Prostate gland (tissue), 2 donors: ENCODE data around the gene ZNF446. TPM values are rescaled to one million over a fixed set of nuclear protein-coding genes. Genes with fewer than 3 reads are reported as not detected.
"Not testable (repeated sequence)": the region's sequence is repeated elsewhere in the genome, so short reads cannot be mapped to it uniquely, and the experiment has no call there.

Source experiments
- DNase-seq: peaks from one replicate; pipeline ENCODE4 v3.0.0-alpha.2; 2019; ENCODE audit warnings: low spot score
- H3K27ac ChIP-seq, 2 donors: fragments of 200-600 bp; sonication (generic); 2 replicates each; pipeline ENCODE4 v1.5.1; 2017 to 2019
- H3K27me3 ChIP-seq: fragments of 200-600 bp; sonication (generic); replicated peaks from 2 replicates; pipeline ENCODE4 v1.5.1; 2019; ENCODE audit not compliant: insufficient read depth
- H3K36me3 ChIP-seq, 2 donors: fragments of 200-600 bp; sonication (generic); 1 replicate in 1 of 2; 2 replicates in 1 of 2; pipeline versions ENCODE4 v1.5.1 to v1.8.1; 2017 to 2019
- H3K4me1 ChIP-seq: fragments of 200-600 bp; sonication (generic); replicated peaks from 2 replicates; pipeline ENCODE4 v1.5.1; 2019
- H3K4me3 ChIP-seq, 2 donors: fragments of 200-600 bp; sonication (generic); 2 replicates each; pipeline ENCODE4 v1.5.1; 2017 to 2019
- H3K9me3 ChIP-seq: fragments of 200-600 bp; sonication (generic); 2 replicates; pipeline ENCODE4 v1.5.1; 2017
- CTCF ChIP-seq, 4 experiments: fragments of 200-600 bp in 2 of 4; fragments of 450-650 bp in 2 of 4; sonication (generic) in 2 of 4; IDR thresholded peaks; 1 replicate in 3 of 4; 2 replicates in 1 of 4; pipeline ENCODE4 v1.5.1; 2016 to 2019; ENCODE audit warnings: antibody characterized with exemption in 4 of 4, mild to moderate bottlenecking in 2 of 4, moderate library complexity in 2 of 4
- POLR2A ChIP-seq: fragments of 450-650 bp; IDR thresholded peaks from one replicate; pipeline ENCODE4 v1.6.1; 2016; ENCODE audit warnings: antibody characterized with exemption, mild to moderate bottlenecking
- POLR2AphosphoS5 ChIP-seq: sonication (generic); formaldehyde crosslinking; IDR thresholded peaks from one replicate; pipeline ENCODE4 v1.6.1; 2017; ENCODE audit warnings: antibody characterized with exemption
- WGBS: methylation state at CpG from one replicate; pipeline ENCODE4 v1.1.5; 2018; 5-methylcytosine and 5-hydroxymethylcytosine counted together
- intact Hi-C: fragments of 100-400 bp; cut with DNase I; formaldehyde crosslinking; loops from one replicate; pipeline ENCODE4 v1.14.2; 2022
- total RNA-seq, 2 donors: library from RNA; depleted of rRNA; stranded (reverse); fragments of >200 nt; gene quantifications; one replicate each; pipeline ENCODE4 v1.1.0, GENCODE V29; 2016

Gene ZNF446
- total RNA-seq, 2 donors from 2014 or later: 37.8 to 38.0 TPM

- H3K9me3 ChIP-seq: no peaks in the 10 kb centered on the region
- peaks cover 6% of the 10 kb centered on the region for H3K4me1 ChIP-seq
- H3K27me3 ChIP-seq: no peaks in the 10 kb centered on the region
- peak overlapping the region; percentile 71 to 96 for H3K4me3 ChIP-seq
- no peak for DNase-seq
- peaks cover 5 to 10% of the 10 kb centered on the region in 2 donors for H3K36me3 ChIP-seq
- H3K27ac ChIP-seq: peak overlapping the region; percentile 19 to 68
- WGBS: 32% methylated on average over 20 of the region's 20 CpGs
- TF ChIP-seq POLR2A: no peak
- TF ChIP-seq POLR2AphosphoS5: no peak
- no peak for TF ChIP-seq CTCF (IDR thresholded peaks at IDR 0.05)
- intact Hi-C loops: no loop called here
Observed at GRCh38 chr19:58466089-58466759, 9.9 kb upstream of the ZNF446 start.

- H3K27me3 ChIP-seq: no peaks in the 10 kb centered on the region
- peak within 1 kb of the TSS; percentile 68 to 72 for H3K27ac ChIP-seq
- no peaks in the 10 kb centered on the region for H3K9me3 ChIP-seq
- peaks cover 5 to 10% of the 10 kb centered on the region in 2 donors for H3K36me3 ChIP-seq
- TF ChIP-seq POLR2AphosphoS5: peak; percentile 99
- peak in 3 of 4 experiments; percentile 10 to 35 (median 27) for TF ChIP-seq CTCF (IDR thresholded peaks at IDR 0.05)
- TF ChIP-seq POLR2A: no peak
- peak; percentile 99 for DNase-seq
- H3K4me1 ChIP-seq: peaks cover 6% of the 10 kb centered on the region
- 0% methylated on average over 85 of the region's 92 CpGs for WGBS
- peak within 1 kb of the TSS; percentile 71 to 96 for H3K4me3 ChIP-seq
- intact Hi-C loops: no loop called here
Observed at GRCh38 chr19:58466760-58467589, 9.2 kb upstream of the ZNF446 start, which contains the start of gene ZNF324. Gene ZNF324, plus strand, starts transcription at chr19:58467080. Its CDS starts 2,106 bp downstream, at chr19:58469186.

GRCh38 chr19:58468216-58468839 is 7.8 kb upstream of the ZNF446 start:
- TF ChIP-seq POLR2AphosphoS5 (no peak), CTCF (IDR thresholded peaks at IDR 0.05) (no peak), POLR2A (no peak)
- H3K27me3 ChIP-seq: no peaks in the 10 kb centered on the region
- peaks cover 5 to 10% of the 10 kb centered on the region in 2 donors for H3K36me3 ChIP-seq
- intact Hi-C loops: no loop called here
- DNase-seq: no peak
- no peak overlapping the region for H3K27ac ChIP-seq
- peaks cover 6% of the 10 kb centered on the region for H3K4me1 ChIP-seq
- WGBS: 45% methylated on average over 5 of the region's 5 CpGs
- H3K4me3 ChIP-seq: no peak overlapping the region
- H3K9me3 ChIP-seq: no peaks in the 10 kb centered on the region

GRCh38 chr19:58469241-58470013 is 6.7 kb upstream of the ZNF446 start:
- Histone ChIP-seq H3K4me3 (no peak overlapping the region), H3K27ac (no peak overlapping the region), H3K27me3 (no peaks in the 10 kb centered on the region), H3K4me1 (peaks cover 6% of the 10 kb centered on the region), H3K9me3 (no peaks in the 10 kb centered on the region), H3K36me3 (peaks cover 5 to 10% of the 10 kb centered on the region in 2 donors)
- no peak for DNase-seq
- 92% methylated on average over 17 of the region's 17 CpGs for WGBS
- intact Hi-C loops: no loop called here
- TF ChIP-seq POLR2AphosphoS5 (no peak), POLR2A (no peak), CTCF (IDR thresholded peaks at IDR 0.05) (no peak)

GRCh38 chr19:58470837-58471543 is 5.2 kb upstream of the ZNF446 start:
- H3K27ac ChIP-seq, intact Hi-C loops, H3K4me3 ChIP-seq, H3K27me3 ChIP-seq, H3K9me3 ChIP-seq, H3K4me1 ChIP-seq, H3K36me3 ChIP-seq, DNase-seq: not testable (repeated sequence)
- 90% methylated on average over 20 of the region's 53 CpGs for WGBS
